Hypothalamus (tissue), 51 donors: ENCODE data around the gene GET4.
"Not testable (repeated sequence)": the region's sequence is repeated elsewhere in the genome, so short reads cannot be mapped to it uniquely, and the experiment has no call there.

Source experiments
- DNase-seq, 51 donors: peaks; one replicate each; lab custom pipeline; 2025; lab: John Stamatoyannopoulos, UW

The GET4 gene

DNA sequence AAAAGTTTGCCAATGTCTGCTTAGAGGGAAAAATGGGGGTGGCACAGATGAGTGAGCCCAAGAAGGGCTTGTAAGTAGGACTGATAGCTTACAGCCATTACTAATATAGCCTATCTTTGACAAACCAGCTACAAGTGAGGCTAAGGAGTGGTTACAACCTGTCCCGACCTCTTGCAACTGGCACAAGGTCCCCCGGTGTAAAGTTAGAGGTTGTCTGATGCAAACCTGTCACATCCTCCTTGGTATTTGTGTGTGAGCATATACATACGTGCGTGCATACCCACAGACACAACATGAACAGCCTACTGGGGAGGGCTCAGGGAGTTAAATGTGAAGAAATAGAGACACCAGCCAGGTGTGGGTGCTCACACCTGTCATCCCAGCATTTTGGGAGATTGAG lies 63.5 kb downstream of the GET4 start:
- no peak for DNase-seq

DNA sequence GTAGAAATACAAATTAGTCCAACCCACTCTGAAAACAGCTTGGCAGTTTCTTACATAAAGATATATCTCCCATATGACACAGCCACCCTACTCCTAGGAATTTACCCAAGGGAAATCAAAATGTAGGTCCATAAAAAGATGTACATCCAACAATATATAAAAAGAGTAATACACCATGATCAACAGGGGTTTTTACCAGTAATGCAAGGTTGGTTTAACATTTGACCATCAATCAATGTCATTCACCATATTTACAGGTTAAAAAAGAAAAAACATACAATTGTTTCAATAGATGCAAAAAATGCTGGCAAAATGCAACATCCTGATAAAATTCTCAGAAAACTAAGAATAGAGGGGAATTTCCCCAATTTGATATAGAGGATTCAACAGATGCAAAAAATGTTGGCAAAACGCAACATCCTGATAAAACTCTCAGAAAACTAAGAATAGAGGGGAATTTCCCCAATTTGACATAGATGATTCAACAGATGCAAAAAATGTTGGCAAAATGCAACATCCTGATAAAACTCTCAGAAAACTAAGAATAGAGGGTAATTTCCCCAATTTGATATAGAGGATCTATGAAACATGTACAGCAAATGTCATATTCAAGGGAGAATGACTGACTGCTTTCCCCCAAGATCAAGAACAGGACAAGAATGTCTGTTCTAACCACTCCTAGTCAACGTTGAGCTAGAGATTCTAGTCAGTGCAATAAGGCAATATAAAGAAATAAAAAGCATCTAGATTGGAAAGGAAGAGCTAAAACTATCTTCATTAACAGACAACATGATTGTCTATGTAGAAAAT lies 64.5 kb downstream of the GET4 start:
- no peak for DNase-seq

DNA sequence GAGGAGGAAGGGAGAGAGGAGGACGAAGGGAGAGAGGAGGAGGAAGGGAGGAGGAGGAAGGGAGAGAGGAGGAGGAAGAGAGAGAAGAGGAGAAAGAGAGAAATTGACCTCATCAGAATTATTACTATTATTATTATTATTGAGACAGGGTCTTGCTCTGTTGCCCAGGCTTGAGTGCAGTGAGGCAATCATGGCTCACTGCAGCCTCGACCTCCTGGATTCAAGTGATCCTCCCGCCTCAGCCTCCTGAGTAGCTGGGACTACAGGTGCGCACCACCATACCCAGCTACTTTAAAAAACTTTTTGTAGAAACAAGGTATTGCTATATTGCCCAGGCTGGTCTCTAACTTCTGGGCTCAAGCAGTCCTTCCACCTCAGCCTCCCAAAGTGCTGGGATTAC lies 67.4 kb downstream of the GET4 start:
- DNase-seq, result not testable (repeated sequence)

DNA sequence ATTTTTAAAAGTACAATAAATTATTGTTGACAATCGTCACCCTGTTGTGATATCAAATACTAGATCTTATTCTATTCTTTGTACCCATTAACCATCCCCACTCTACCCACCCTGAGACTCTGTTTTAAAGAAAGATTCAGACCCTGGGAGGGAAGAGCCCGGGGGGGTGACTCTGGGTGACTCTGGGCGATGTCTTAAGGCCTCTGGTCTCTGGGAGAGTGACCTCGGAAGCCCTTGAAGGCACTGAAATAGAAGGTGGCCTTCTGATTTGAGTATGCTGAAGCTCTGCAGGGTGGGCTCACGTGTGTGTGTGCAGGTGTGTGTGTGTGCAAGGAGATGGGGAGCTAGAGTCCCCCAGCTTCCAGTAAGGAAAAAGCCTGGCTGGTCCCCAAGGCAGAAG lies 68.4 kb downstream of the GET4 start:
- no peak for DNase-seq

DNA sequence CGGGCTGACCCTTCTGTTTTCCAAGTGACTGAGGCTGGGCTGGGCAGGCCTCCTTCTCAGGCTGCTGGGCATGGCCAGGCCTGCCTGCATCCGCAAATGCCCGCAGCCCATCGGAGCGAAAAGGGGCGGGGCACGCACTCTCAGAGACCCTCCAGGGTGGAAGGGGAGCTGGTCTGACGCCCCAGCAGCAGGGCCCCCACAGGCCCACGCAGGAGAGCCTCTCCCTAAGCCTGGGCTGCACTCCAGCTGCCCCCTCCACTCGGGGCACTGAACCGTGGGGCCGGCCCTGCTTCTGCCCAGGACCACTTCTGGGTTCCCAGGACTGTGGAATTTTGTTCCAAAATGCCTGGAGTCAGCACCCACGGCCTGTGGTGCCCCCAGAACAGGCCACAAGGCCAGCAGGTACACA lies 68.8 kb downstream of the GET4 start:
- DNase-seq, result no peak

DNA sequence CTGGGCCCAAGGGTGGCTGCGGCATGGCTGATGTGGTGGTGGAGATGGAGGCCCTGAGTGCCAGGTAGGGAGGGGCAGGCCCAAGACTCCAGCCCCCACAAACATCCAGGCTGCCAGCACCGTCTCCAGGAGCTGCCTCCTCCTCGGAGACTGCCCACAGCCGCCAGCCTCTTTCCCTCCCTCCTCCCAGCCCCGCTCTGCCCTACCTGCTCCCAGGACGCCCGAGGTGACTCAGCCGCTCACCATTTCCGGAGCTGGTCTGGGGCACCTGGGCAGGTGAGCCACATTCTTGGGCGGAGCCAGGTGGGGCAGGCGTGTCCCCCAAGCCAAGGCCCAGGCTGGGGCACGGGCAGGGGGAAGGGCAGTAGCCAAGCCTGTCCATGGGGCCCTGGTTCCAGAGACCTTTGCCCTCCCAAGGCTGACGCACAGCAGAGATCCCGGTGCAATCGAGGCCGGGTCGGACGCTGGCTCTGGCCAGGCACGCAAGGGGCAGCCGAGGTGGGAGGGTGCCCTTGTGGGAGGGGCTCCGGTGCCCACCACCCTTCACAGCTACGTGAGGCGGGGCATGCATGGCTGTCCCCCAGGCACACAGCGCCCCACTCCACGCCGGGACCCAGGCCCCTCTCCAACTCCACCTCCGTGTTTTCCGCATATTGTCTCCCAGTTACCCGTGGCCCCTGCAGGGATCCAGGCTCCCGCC lies 69.4 kb downstream of the GET4 start:
- DNase-seq, result no peak
